A673 (cell line): ENCODE data around the gene TIAM1.

Experiments
- EZH2 ChIP-seq: fragments of 200-600 bp; sonication (generic); IDR thresholded peaks from 2 replicates; pipeline ENCODE4 v1.6.1; 2017; ENCODE audit warnings: borderline replicate concordance, low read depth, mild to moderate bottlenecking, mixed read lengths, antibody characterized with exemption, low read length; ENCODE audit not compliant: poor library complexity, severe bottlenecking
- TF ChIP-seq, protein P1 (sequence below): fragments of 300-800, 200-600 bp; sonication (generic); conservative IDR thresholded peaks from 2 replicates; pipeline ENCODE4 v1.5.1; 2017; ENCODE audit warnings: low read depth, mild to moderate bottlenecking, antibody characterized with exemption, low read length, moderate library complexity, mixed read lengths

GRCh38 chr21:31371715-31372470 lies 27.8 kb upstream of the TIAM1 start:
- TF ChIP-seq, protein P1, sequence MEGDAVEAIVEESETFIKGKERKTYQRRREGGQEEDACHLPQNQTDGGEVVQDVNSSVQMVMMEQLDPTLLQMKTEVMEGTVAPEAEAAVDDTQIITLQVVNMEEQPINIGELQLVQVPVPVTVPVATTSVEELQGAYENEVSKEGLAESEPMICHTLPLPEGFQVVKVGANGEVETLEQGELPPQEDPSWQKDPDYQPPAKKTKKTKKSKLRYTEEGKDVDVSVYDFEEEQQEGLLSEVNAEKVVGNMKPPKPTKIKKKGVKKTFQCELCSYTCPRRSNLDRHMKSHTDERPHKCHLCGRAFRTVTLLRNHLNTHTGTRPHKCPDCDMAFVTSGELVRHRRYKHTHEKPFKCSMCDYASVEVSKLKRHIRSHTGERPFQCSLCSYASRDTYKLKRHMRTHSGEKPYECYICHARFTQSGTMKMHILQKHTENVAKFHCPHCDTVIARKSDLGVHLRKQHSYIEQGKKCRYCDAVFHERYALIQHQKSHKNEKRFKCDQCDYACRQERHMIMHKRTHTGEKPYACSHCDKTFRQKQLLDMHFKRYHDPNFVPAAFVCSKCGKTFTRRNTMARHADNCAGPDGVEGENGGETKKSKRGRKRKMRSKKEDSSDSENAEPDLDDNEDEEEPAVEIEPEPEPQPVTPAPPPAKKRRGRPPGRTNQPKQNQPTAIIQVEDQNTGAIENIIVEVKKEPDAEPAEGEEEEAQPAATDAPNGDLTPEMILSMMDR = no peak
- no peak for TF ChIP-seq EZH2
